A673 (cell line): ENCODE measurements around the gene TNS3.

Experiments
- EZH2 ChIP-seq: fragments of 200-600 bp; sonication (generic); IDR thresholded peaks from 2 replicates; pipeline ENCODE4 v1.6.1; 2017; ENCODE audit warnings: borderline replicate concordance, low read depth, mild to moderate bottlenecking, mixed read lengths, antibody characterized with exemption, low read length; ENCODE audit not compliant: poor library complexity, severe bottlenecking
- TF ChIP-seq, protein P1 (sequence below): fragments of 300-800, 200-600 bp; sonication (generic); conservative IDR thresholded peaks from 2 replicates; pipeline ENCODE4 v1.5.1; 2017; ENCODE audit warnings: low read depth, mild to moderate bottlenecking, antibody characterized with exemption, low read length, moderate library complexity, mixed read lengths

DNA sequence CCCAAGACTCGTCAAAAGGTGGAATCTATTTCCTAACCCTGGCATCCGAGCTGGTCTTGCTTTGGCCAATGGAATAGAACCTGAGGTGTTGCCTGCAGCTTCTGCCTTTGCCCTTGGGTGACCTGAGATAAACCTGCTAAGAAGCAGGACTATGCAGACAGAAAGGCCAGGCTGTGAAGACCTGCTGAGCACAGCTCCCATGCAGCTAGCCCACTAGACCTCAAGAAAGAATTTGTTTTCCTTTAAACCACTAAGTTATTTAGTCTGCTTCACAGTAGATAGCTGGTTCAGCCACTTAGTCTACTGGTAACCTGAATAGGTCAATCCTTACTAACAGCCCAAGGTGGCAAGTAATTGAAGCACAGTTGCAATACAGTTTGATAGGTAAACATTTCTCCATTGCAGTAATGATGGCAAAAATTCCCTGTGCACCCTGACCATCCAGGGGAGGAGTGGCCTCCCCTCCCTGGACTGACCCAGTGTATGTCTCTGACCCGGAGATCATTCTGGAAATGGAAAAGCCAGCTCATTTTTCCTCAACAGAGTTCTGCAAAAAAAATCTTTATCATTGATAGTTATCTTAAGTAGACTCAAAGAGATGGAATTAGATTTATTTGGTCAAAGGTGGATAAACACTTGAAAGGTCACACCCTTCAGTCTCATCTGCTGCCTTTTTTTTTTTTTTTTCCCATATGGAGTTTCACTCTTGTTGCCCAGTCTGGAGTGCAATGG, 20.0 kb downstream of the TNS3 start:
- TF ChIP-seq, protein P1, sequence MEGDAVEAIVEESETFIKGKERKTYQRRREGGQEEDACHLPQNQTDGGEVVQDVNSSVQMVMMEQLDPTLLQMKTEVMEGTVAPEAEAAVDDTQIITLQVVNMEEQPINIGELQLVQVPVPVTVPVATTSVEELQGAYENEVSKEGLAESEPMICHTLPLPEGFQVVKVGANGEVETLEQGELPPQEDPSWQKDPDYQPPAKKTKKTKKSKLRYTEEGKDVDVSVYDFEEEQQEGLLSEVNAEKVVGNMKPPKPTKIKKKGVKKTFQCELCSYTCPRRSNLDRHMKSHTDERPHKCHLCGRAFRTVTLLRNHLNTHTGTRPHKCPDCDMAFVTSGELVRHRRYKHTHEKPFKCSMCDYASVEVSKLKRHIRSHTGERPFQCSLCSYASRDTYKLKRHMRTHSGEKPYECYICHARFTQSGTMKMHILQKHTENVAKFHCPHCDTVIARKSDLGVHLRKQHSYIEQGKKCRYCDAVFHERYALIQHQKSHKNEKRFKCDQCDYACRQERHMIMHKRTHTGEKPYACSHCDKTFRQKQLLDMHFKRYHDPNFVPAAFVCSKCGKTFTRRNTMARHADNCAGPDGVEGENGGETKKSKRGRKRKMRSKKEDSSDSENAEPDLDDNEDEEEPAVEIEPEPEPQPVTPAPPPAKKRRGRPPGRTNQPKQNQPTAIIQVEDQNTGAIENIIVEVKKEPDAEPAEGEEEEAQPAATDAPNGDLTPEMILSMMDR, result no peak
- no peak for TF ChIP-seq EZH2
